Measurements from ENCODE around the gene PTPRE. TPM values are rescaled to one million over a fixed set of nuclear protein-coding genes. Genes with fewer than 3 reads are reported as not detected.

The PTPRE gene
- total and polyA plus RNA-seq, 10 of the 15 experiments (the other 5 are each of a cell fraction or from before 2014, with no cell fraction given), result 2.9 to 7.6 (median 5.8) TPM

GRCh38 chr10:127993056-127993690, 86.3 kb downstream of the PTPRE start:
- POLR2A ChIA-PET, result no interaction called here
- RAD21 ChIA-PET (ENCODE audit: unreplicated experiment), result no interaction called here
- CTCF ChIA-PET, result no interaction called here
- WGBS (ENCODE audit: insufficient coverage, insufficient replicate concordance, low lambda C conversion rate, missing lambda C conversion rate), result 20% methylated on average over 12 of the region's 12 CpGs
- H3K27me3 ChIP-seq (replicated peaks in 1 of 2; ENCODE audit: control insufficient read depth in 2 of 2, insufficient read depth in 2 of 2, low read length in 1 of 2), result peaks cover 0 to 2% of the 10 kb centered on the region in 2 experiments; a peak in 2 of 4 replicates
- no peaks in the 10 kb centered on the region for H3K79me2 ChIP-seq (ENCODE audit: control insufficient read depth, insufficient read depth, low read length)
- no peak overlapping the region for H2AFZ ChIP-seq (ENCODE audit: control insufficient read depth, low read depth, low read length)
- SMC1A ChIA-PET (ENCODE audit: uncharacterized antibody, unreplicated experiment), result no interaction called here
- H3K9me3 ChIP-seq (replicated peaks; ENCODE audit: control insufficient read depth, insufficient read depth, low read length), result no peaks in the 10 kb centered on the region
- no TSS peak for BruUV-seq (replicated peaks)
- H3K9ac ChIP-seq (ENCODE audit: control insufficient read depth, insufficient read depth, low read length), result no peak overlapping the region
- ATAC-seq (no peak), DNase-seq (ENCODE audit: low read depth, low spot score) (no peak), FAIRE-seq (no peak)
- H3K4me3 ChIP-seq, result no peak overlapping the region
- H3K36me3 ChIP-seq (ENCODE audit: control insufficient read depth in 2 of 2, insufficient read depth in 2 of 2, low read length in 1 of 2), result no peaks in the 10 kb centered on the region
- no peaks in the 10 kb centered on the region for H4K20me1 ChIP-seq (ENCODE audit: control insufficient read depth, insufficient read depth)
- intact Hi-C loops (cut with micrococcal nuclease; ENCODE audit: unreplicated experiment) (no loop called here), in situ Hi-C loops (cut with MboI) (no loop called here)
- no peak overlapping the region for H3K27ac ChIP-seq (ENCODE audit: control insufficient read depth, insufficient read depth)
- no peak overlapping the region for H3K4me2 ChIP-seq (ENCODE audit: control insufficient read depth, insufficient read depth)
- no peaks in the 10 kb centered on the region for H3K4me1 ChIP-seq (ENCODE audit: control insufficient read depth, insufficient read depth, low read length)
- TF ChIP-seq CEBPZ (IDR thresholded peaks at IDR 0.05; ENCODE audit: low read depth, low read length) (no peak), ELK1 (IDR thresholded peaks at IDR 0.05; ENCODE audit: low read depth, low read length) (no peak), NFIC (IDR thresholded peaks at IDR 0.05; ENCODE audit: low read depth, low read length) (no peak), IRF5 (IDR thresholded peaks at IDR 0.05; ENCODE audit: borderline replicate concordance) (no peak), ZNF384 (IDR thresholded peaks at IDR 0.05; ENCODE audit: borderline replicate concordance, low read depth, low read length) (no peak), USF1 (IDR thresholded peaks at IDR 0.05; ENCODE audit: borderline replicate concordance, extremely low read length, insufficient read depth, low read depth, low read length) (no peak), TARDBP (IDR thresholded peaks at IDR 0.05; ENCODE audit: borderline replicate concordance) (no peak), TCF12 (IDR thresholded peaks at IDR 0.05; ENCODE audit: low read depth, low read length) (no peak), JUND (IDR thresholded peaks at IDR 0.05; ENCODE audit: low read depth, low read length) (no peak), RELB (IDR thresholded peaks at IDR 0.05; ENCODE audit: low read depth) (no peak), IKZF1 (conservative IDR thresholded peaks at IDR 0.05) (no peak), SUPT20H (IDR thresholded peaks at IDR 0.05; ENCODE audit: borderline replicate concordance, control insufficient read depth, low read depth, low read length) (no peak), BRCA1 (IDR thresholded peaks at IDR 0.05; ENCODE audit: low read depth, low read length) (no peak), RBBP5 (conservative IDR thresholded peaks at IDR 0.05) (no peak), SPI1 (IDR thresholded peaks at IDR 0.05; ENCODE audit: borderline replicate concordance, insufficient read depth, low read depth, low read length) (no peak), MXI1 (IDR thresholded peaks at IDR 0.05; ENCODE audit: low read depth, low read length) (no peak)
